Measurements from ENCODE around the gene SMAD3.

GRCh38 chr15:67103021-67103420 is 37.6 kb downstream of the SMAD3 start:
- TF ChIP-seq CTCF (conservative IDR thresholded peaks at IDR 0.05) (no peak), ZFX (IDR thresholded peaks at IDR 0.05) (no peak)

All from C4-2B (cell line).